Uterus (tissue), 4 donors: ENCODE data around the gene TSPAN13. TPM values are rescaled to one million over a fixed set of nuclear protein-coding genes. Genes with fewer than 3 reads are reported as not detected.

Experiments used
- DNase-seq, 2 donors: peaks; one replicate each; pipeline ENCODE4 v3.0.0-alpha.2; 2019 to 2020
- H3K27ac ChIP-seq, 2 donors: fragments of 200-600 bp; sonication (generic); 1 replicate in 1 of 2; 2 replicates in 1 of 2; pipeline ENCODE4 v1.5.1; 2016 to 2018
- H3K27me3 ChIP-seq, 2 donors: fragments of 200-600 bp; sonication (generic); one replicate each; pipeline ENCODE4 v1.5.1; 2018 to 2019; ENCODE audit warnings: control low read depth in 1 of 2
- H3K36me3 ChIP-seq, 2 donors: fragments of 200-600 bp; sonication (generic); one replicate each; pipeline ENCODE4 v1.5.1; 2019; ENCODE audit warnings: control low read depth in 1 of 2
- H3K4me1 ChIP-seq, 2 donors: fragments of 200-600 bp; sonication (generic); one replicate each; pipeline ENCODE4 v1.5.1; 2018 to 2019; ENCODE audit warnings: control low read depth in 1 of 2
- H3K4me3 ChIP-seq, 2 donors: fragments of 200-600 bp; sonication (generic); 1 replicate in 1 of 2; 2 replicates in 1 of 2; pipeline ENCODE4 v1.5.1; 2018 to 2019; ENCODE audit warnings: mild to moderate bottlenecking in 1 of 2
- H3K9me3 ChIP-seq, 2 donors: fragments of 200-600 bp; sonication (generic); one replicate each; pipeline ENCODE4 v1.5.1; 2019; ENCODE audit warnings: control low read depth in 1 of 2
- CTCF ChIP-seq, 4 experiments: fragments of 200-600 bp in 2 of 4; fragments of 450-650 bp in 2 of 4; sonication (generic) in 2 of 4; IDR thresholded peaks; one replicate each; pipeline ENCODE4 v1.5.1; 2016 to 2019; ENCODE audit warnings: antibody characterized with exemption in 4 of 4, mild to moderate bottlenecking in 2 of 4, moderate library complexity in 1 of 4
- POLR2A ChIP-seq, 2 donors: fragments of 450-650 bp; IDR thresholded peaks; one replicate each; pipeline ENCODE4 v1.6.1; 2016; ENCODE audit warnings: antibody characterized with exemption in 2 of 2, mild to moderate bottlenecking in 1 of 2, moderate library complexity in 1 of 2
- intact Hi-C: fragments of 100-400 bp; cut with DNase I; formaldehyde crosslinking; loops from one replicate; pipeline ENCODE4 v1.15.1; 2023; ENCODE audit warnings: low total_unique reads
- total RNA-seq, 4 donors: library from RNA; depleted of rRNA in 3 of 4; stranded (reverse); fragments of >200 nt in 3 of 4; gene quantifications; one replicate each; pipeline versions ENCODE4 v1.1.0 to v1.2.4, GENCODE V29; 2014 to 2023
- donor health status: DM: yes; HTN: yes; CAD: no.

Gene TSPAN13
- total RNA-seq, 4 donors from 2014 or later = 4.9 to 19.1 (median 13.2) TPM

- H3K27me3 ChIP-seq = no peaks in the 10 kb centered on the region
- H3K4me3 ChIP-seq = no peak overlapping the region
- H3K27ac ChIP-seq = no peak overlapping the region
- DNase-seq = no peak
- intact Hi-C loops = no loop called here
- no peaks in the 10 kb centered on the region for H3K4me1 ChIP-seq
- H3K36me3 ChIP-seq = no peaks in the 10 kb centered on the region
- TF ChIP-seq CTCF (IDR thresholded peaks at IDR 0.05) (no peak), POLR2A (IDR thresholded peaks at IDR 0.05) (no peak)
- no peaks in the 10 kb centered on the region for H3K9me3 ChIP-seq
Observed at GRCh38 chr7:16803881-16804673, 50.5 kb downstream of the TSPAN13 start.

- TF ChIP-seq CTCF (IDR thresholded peaks at IDR 0.05) = no peak
- Histone ChIP-seq H3K4me1 (no peaks in the 10 kb centered on the region), H3K27me3 (no peaks in the 10 kb centered on the region), H3K27ac (no peak within 1 kb of the TSS), H3K4me3 (no peak within 1 kb of the TSS), H3K36me3 (no peaks in the 10 kb centered on the region), H3K9me3 (no peaks in the 10 kb centered on the region)
- DNase-seq = no peak
- intact Hi-C loops = no loop called here
Observed at GRCh38 chr7:16804674-16805439, 51.3 kb downstream of the TSPAN13 start, which contains the start of gene AGR2. Gene AGR2 (minus strand): TSS chr7:16804999. CDS start chr7:16801796, 3,203 bp downstream.

- Histone ChIP-seq H3K27ac (no peak overlapping the region), H3K27me3 (no peaks in the 10 kb centered on the region), H3K36me3 (no peaks in the 10 kb centered on the region), H3K4me1 (no peaks in the 10 kb centered on the region), H3K4me3 (no peak overlapping the region), H3K9me3 (no peaks in the 10 kb centered on the region)
- intact Hi-C loops = no loop called here
- TF ChIP-seq POLR2A (IDR thresholded peaks at IDR 0.05) = no peak
- DNase-seq = no peak
Observed at GRCh38 chr7:16805441-16805840, 51.9 kb downstream of the TSPAN13 start.

GRCh38 chr7:16810112-16810511 is 56.6 kb downstream of the TSPAN13 start:
- no peak for DNase-seq
- no peaks in the 10 kb centered on the region for H3K4me1 ChIP-seq
- no peak overlapping the region for H3K4me3 ChIP-seq
- no peak for TF ChIP-seq POLR2A (IDR thresholded peaks at IDR 0.05)
- TF ChIP-seq CTCF (IDR thresholded peaks at IDR 0.05) = no peak
- no peak overlapping the region for H3K27ac ChIP-seq
- intact Hi-C loops = no loop called here
- no peaks in the 10 kb centered on the region for H3K27me3 ChIP-seq
- H3K36me3 ChIP-seq = no peaks in the 10 kb centered on the region
- H3K9me3 ChIP-seq = no peaks in the 10 kb centered on the region

GRCh38 chr7:16810573-16810972 is 57.0 kb downstream of the TSPAN13 start:
- no peaks in the 10 kb centered on the region for H3K36me3 ChIP-seq
- no peaks in the 10 kb centered on the region for H3K9me3 ChIP-seq
- no peak overlapping the region for H3K4me3 ChIP-seq
- H3K27me3 ChIP-seq = no peaks in the 10 kb centered on the region
- no peak for DNase-seq
- no peaks in the 10 kb centered on the region for H3K4me1 ChIP-seq
- no peak overlapping the region for H3K27ac ChIP-seq
- intact Hi-C loops = no loop called here
- TF ChIP-seq POLR2A (IDR thresholded peaks at IDR 0.05) = no peak

GRCh38 chr7:16811551-16811950 is 58.0 kb downstream of the TSPAN13 start:
- intact Hi-C loops = no loop called here
- Histone ChIP-seq H3K9me3 (no peaks in the 10 kb centered on the region), H3K36me3 (no peaks in the 10 kb centered on the region), H3K4me3 (no peak overlapping the region), H3K27me3 (no peaks in the 10 kb centered on the region), H3K4me1 (no peaks in the 10 kb centered on the region), H3K27ac (no peak overlapping the region)
- no peak for DNase-seq
- TF ChIP-seq CTCF (IDR thresholded peaks at IDR 0.05) = no peak
- no peak for TF ChIP-seq POLR2A (IDR thresholded peaks at IDR 0.05)
